Lung (tissue), 12 donors: ENCODE data around the gene CPNE9. TPM values are rescaled to one million over a fixed set of nuclear protein-coding genes. Genes with fewer than 3 reads are reported as not detected.

Source experiments
- ATAC-seq: fragments of 200-7000 bp; cut with Tn5 transposase; one replicate; pipeline ENCODE4 v1.9.1; 2020; ENCODE audit warnings: moderate number of reproducible peaks; ENCODE audit not compliant: insufficient read depth, low FRiP score
- DNase-seq, 3 donors: peaks; one replicate each; pipeline ENCODE4 v3.0.0-alpha.2; 2013 to 2017
- H3K27ac ChIP-seq, 2 donors: one replicate each; pipeline ENCODE4 v1.5.1; 2013; ENCODE audit warnings: mild to moderate bottlenecking in 2 of 2, moderate library complexity in 2 of 2, control low read depth in 1 of 2, inconsistent platforms in 1 of 2, low read depth in 1 of 2, low read length in 1 of 2
- H3K27me3 ChIP-seq, 3 donors: one replicate each; pipeline ENCODE4 v1.5.1; 2013; ENCODE audit warnings: low read length in 2 of 3; ENCODE audit not compliant: control insufficient read depth in 3 of 3, insufficient read depth in 3 of 3
- H3K36me3 ChIP-seq, 4 donors: one replicate each; pipeline ENCODE4 v1.5.1; 2013; ENCODE audit warnings: low read length in 4 of 4, mild to moderate bottlenecking in 1 of 4, moderate library complexity in 1 of 4; ENCODE audit not compliant: control insufficient read depth in 4 of 4, insufficient read depth in 4 of 4
- H3K4me1 ChIP-seq, 5 donors: one replicate each; pipeline ENCODE4 v1.5.1; 2013; ENCODE audit warnings: low read length in 5 of 5, mild to moderate bottlenecking in 2 of 5, moderate library complexity in 1 of 5; ENCODE audit not compliant: control insufficient read depth in 5 of 5, insufficient read depth in 5 of 5
- H3K4me3 ChIP-seq: one replicate; pipeline ENCODE4 v1.5.1; 2013; ENCODE audit warnings: mild to moderate bottlenecking, control low read depth, moderate library complexity
- H3K9ac ChIP-seq, 2 donors: one replicate each; pipeline ENCODE4 v1.5.1; 2013; ENCODE audit warnings: low read length in 2 of 2, control low read depth in 1 of 2; ENCODE audit not compliant: insufficient read depth in 1 of 2
- H3K9me3 ChIP-seq, 4 donors: one replicate each; pipeline ENCODE4 v1.5.1; 2013; ENCODE audit warnings: low read length in 3 of 4, mild to moderate bottlenecking in 1 of 4, moderate library complexity in 1 of 4; ENCODE audit not compliant: control insufficient read depth in 4 of 4, insufficient read depth in 3 of 4
- WGBS, 2 donors: extraction: QIAGEN DNeasy Blood & Tissue Kit; methylation state at CpG; one replicate each; pipeline ENCODE4 v1.1.7; 2013; 5-methylcytosine and 5-hydroxymethylcytosine counted together
- polyA plus RNA-seq, 2 donors: library from polyadenylated mRNA; stranded (reverse); fragments of 200-250 nt; gene quantifications; one replicate each; pipeline ENCODE4 v1.2.1, GENCODE V29; 2013
- total RNA-seq, 2 donors: library from RNA; depleted of rRNA in 1 of 2; stranded (reverse); fragments of >200 nt in 1 of 2; gene quantifications; one replicate each; pipeline ENCODE4 v1.2.1, GENCODE V29; 2014 to 2021
- TF ChIP-seq, protein P1 (sequence below): IDR thresholded peaks from 2 replicates; pipeline ENCODE4 v1.5.1; 2012; ENCODE audit warnings: mild to moderate bottlenecking; ENCODE audit errors: control extremely low read depth, extremely low read depth
- donor health status: control.
- donor health status: control.
- donor health status: Bipolar disorder and iron deficiency.
- donor health status: healthy.
- donor health status: DM: yes; HTN: yes; CAD: no.

The CPNE9 gene
- total and polyA plus RNA-seq, 4 donors, result 0.11 to 0.34 (median 0.16) TPM; not detected in 1

DNA sequence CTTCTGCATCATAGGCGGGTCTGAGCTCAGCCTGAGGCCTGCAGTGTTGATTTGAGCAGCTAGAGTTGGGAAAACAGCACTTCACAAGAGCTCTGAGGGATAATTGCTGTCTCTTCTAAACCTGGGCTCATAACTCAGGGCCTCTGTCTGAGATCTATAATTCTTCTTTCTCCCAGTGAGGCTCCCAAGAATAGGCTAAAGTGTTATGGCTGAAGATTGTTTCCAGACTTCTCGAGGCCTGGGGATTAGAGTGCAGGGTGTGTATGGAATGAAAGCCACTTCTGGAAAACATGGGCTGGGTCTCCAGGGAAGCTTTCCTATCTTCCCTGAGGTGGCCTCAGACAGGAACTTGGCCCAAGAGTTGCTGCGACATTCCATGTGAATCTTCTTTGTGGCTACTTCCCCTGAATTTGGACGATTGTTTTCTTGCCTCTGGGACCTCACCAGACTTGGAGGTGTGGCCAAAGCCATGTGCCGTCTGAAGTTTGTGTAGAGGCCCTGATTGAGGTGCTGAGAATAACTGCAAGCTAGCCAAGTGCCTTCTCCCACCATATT, 27.8 kb upstream of the CPNE9 start:
- Histone ChIP-seq H3K9ac (no peak overlapping the region), H3K4me3 (no peak overlapping the region), H3K9me3 (no peaks in the 10 kb centered on the region), H3K4me1 (no peaks in the 10 kb centered on the region), H3K36me3 (peaks cover 26 to 77% (median 39%) of the 10 kb centered on the region in 4 donors), H3K27me3 (no peaks in the 10 kb centered on the region), H3K27ac (no peak overlapping the region)
- DNase-seq, result no peak
- TF ChIP-seq, protein P1, sequence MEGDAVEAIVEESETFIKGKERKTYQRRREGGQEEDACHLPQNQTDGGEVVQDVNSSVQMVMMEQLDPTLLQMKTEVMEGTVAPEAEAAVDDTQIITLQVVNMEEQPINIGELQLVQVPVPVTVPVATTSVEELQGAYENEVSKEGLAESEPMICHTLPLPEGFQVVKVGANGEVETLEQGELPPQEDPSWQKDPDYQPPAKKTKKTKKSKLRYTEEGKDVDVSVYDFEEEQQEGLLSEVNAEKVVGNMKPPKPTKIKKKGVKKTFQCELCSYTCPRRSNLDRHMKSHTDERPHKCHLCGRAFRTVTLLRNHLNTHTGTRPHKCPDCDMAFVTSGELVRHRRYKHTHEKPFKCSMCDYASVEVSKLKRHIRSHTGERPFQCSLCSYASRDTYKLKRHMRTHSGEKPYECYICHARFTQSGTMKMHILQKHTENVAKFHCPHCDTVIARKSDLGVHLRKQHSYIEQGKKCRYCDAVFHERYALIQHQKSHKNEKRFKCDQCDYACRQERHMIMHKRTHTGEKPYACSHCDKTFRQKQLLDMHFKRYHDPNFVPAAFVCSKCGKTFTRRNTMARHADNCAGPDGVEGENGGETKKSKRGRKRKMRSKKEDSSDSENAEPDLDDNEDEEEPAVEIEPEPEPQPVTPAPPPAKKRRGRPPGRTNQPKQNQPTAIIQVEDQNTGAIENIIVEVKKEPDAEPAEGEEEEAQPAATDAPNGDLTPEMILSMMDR, result no peak
- 78 to 80% methylated on average over 5 of the region's 5 CpGs for WGBS, 2 donors
- ATAC-seq, result no peak

DNA sequence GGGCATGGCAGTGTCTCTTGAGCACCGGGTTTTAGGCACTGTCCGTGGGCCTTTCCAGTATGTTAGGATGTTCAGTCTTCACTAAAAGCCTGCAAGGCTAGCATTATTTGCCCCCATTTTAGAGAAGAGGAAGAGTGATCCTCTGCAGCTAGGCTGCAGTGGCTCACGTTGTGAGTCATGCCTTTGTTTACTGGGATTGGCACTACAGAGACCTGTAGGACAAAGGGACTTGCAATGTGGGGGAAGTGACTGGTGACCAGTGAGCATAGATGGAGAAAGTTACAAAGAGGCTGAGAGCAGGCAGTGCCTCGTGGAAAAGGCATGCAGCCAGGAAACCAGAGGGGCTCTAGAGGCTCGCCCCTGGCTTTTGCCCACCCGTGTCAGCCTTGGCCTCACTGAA, 26.8 kb upstream of the CPNE9 start:
- DNase-seq (no peak), ATAC-seq (no peak)
- Histone ChIP-seq H3K4me3 (no peak overlapping the region), H3K27ac (no peak overlapping the region), H3K9me3 (no peaks in the 10 kb centered on the region), H3K9ac (no peak overlapping the region), H3K27me3 (no peaks in the 10 kb centered on the region), H3K4me1 (no peaks in the 10 kb centered on the region), H3K36me3 (peaks cover 20 to 82% (median 40%) of the 10 kb centered on the region in 4 donors)
- TF ChIP-seq, protein P1, result no peak
- WGBS, 2 donors, result 78 to 89% methylated on average over 6 of the region's 6 CpGs

DNA sequence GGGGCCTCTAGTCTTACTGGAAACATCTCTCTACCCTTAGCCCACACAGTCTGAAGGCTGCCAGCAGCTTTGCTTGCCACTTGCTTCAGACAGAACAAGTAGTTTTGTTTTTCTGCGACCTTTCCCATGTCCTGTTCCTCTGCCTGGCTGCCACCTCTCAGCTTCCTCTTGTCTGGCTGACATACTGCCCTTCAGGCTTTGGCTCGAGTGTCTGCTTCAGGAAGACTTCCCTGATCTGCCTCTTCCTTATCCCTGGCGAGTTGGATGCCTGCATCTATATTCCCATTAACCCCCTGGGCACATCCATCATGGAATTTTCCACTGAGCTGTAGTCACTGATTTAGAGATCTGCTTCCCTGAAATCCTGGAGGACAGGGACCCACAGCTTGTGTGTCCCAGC, 25.1 kb upstream of the CPNE9 start:
- WGBS, 2 donors, result 75 to 77% methylated on average over 3 of the region's 3 CpGs
- Histone ChIP-seq H3K36me3 (peaks cover 21 to 79% (median 33%) of the 10 kb centered on the region in 4 donors), H3K27ac (no peak overlapping the region), H3K27me3 (no peaks in the 10 kb centered on the region), H3K4me3 (no peak overlapping the region), H3K4me1 (no peaks in the 10 kb centered on the region), H3K9ac (no peak overlapping the region), H3K9me3 (no peaks in the 10 kb centered on the region)
- ATAC-seq, result no peak
- DNase-seq, result no peak
- TF ChIP-seq, protein P1, result no peak
